HG02678 (cell line): ENCODE data around the gene TP73.

Experiments used
- ATAC-seq: cut with Tn5 transposase; IDR thresholded peaks from one replicate; pipeline ENCODE4 v1.9.1; 2021; ENCODE audit warnings: mild to moderate bottlenecking, moderate library complexity; ENCODE audit not compliant: unreplicated experiment

The TP73 gene

DNA sequence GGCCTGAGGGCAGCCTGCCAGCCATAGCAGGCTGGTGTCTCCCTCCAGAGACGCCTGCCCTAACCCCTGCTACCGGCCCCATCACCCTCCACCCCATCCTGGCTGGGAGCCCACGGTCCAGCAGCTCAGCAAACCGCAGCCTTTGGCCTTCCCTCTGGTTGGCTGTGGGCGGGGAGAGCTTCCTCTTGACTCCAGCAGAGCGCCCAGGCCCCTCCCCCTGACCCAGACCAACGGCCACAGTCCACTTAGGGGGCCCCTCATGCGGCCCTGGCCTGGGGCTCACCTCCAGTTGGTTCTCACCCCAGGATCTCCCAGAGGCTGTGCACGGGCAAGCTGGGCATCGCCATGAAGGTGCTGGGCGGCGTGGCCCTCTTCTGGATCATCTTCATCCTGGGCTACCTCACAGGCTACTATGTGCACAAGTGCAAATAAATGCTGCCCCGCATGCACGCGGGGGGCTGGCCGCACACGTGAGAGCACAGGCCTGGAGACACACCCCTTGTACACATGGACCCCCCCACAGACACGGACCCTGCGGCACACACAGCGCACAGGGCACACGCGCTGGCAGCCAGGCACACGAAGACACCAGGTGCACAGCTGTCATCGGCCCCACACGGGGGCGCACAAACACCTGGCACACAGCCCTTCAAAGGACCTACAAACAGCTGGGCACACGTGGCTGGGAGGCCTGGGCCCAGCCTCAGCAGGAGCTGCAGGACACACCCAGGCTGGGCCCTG, 123.3 kb downstream of the TP73 start:
- ATAC-seq = no peak

DNA sequence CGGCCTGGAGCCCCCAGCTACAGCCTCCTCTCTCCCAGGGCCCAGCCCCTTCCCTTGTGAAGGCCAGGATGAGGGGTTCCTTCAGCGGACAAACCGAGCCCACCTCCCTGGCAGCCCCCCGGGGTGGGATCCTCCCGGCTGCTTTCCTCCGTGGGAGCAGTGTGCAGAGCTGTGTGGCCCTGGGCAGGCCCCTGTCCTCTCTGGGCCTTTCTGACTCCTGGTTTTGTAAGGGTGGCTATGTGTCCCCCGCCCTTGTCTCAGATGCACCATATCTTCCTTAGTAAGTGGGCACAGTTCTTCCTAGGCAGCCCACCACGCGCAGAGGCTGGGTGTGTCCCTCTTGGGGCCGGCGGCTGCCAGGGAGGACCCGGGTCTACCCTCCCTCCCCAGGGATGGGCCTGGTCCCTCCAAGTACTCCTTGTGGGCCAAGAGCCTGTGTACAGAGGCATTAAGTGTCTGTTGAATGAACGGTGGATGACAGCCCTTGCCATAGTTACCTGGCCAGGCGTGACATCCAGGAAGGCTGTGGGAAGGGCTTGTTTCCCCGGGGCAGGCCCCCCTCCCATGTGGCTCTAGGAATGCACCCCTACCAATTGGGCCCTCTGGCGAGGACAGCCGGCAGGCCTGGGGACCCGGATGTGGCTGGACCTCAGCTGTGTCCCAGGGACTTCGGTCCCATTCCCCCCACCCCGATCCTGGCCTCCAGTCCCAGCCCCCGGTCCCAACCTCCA, 124.1 kb downstream of the TP73 start:
- ATAC-seq = no peak

DNA sequence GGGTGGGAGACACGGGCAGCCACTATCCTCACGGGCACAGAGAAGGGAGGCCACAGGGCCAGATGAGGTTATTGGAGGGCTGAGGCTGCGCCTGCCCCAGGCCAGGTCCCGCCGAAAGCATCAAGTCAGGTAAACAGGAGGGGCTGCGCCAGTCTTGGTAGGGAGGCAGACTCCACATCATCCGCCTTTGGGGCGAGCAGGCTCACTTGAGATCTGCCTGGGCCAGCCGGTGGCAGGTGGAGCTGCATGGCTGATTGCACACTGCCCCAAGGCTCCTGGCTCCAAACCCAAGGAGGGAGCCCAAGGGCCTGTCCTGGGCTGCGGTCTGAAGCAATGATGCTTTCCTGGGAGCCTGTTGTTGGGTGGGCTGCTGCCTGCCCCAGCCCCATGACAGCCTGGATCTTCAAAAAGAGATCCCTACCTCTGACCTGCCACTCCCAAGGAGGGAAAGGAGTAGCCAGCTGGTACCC, 124.8 kb downstream of the TP73 start:
- no peak for ATAC-seq

DNA sequence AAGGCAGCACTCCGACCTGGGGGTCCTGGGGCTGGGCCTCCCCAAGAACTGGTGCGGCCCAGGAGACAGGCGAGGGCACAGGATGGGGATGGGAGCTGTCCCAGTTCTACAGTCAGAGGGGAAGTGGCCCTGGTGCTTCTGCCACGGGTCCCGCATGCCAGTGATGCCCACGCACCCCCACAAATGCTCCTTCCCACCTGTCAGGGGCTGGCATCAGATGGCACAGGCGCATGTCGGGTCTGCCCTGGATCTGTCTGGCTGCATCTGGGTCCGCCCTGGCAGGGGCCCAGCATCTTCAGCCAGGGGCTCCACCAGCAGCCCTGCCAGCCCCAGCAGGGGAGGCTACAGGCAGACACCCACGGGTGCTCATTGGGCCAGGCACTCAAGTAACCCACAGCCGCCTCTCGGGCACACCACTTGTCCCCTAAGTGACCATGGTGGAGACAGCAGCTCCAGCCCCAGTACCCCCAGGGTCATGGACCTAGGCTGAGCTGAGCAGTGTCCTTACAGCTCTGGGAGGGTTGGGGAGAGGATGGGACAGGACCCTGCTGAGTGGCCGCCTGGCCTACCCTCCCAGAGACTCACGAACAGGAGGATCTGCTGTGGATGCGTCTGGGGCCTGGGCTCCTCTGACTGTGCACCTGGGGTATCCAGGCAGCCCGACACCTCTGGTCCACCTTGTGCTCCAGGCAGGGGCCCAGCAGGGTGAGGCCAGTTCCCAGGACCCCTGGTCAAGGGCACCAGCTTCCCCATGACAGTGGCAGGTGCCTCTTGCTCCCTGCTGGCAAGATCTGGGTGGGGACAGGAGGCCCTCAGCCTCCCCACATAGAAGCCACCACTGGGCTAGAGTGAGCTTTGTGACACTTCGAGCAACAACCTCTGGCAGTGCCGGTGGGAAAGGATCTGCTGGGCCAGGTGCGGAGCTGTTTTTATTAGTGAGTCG, 125.6 kb downstream of the TP73 start:
- ATAC-seq = no peak

DNA sequence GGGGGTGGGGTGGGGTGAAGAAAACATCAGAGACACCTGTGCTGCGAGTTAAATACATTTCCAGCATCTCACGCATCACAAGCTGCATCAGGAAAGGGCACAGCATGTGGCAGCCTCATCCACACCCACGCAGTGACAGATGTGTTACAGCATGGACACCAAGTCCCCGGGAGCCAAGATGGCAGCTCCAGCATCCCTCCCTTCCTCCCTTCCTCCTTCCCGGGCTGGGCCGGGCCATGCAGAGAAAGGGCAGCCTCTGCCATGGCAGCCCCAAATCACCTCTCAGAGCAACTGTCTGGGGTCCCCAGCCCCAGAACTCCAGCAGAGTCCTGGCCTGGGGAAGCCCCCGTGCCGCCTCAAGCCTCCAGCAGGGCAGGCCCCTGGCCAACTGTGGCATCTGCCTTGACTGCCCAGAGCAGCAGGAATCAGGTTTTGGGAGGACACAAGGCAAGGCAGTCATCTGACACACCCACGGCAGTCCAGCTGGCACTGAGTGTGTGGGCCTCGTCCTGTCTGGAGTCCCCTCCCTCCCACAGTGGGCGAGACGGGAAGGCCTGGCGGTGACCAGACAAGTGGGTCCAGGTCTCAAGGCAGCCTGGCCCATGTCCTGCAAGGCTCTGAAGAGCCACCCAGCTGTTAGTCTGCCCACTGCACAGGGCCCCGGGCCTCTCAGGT, 126.4 kb downstream of the TP73 start:
- ATAC-seq = no peak

DNA sequence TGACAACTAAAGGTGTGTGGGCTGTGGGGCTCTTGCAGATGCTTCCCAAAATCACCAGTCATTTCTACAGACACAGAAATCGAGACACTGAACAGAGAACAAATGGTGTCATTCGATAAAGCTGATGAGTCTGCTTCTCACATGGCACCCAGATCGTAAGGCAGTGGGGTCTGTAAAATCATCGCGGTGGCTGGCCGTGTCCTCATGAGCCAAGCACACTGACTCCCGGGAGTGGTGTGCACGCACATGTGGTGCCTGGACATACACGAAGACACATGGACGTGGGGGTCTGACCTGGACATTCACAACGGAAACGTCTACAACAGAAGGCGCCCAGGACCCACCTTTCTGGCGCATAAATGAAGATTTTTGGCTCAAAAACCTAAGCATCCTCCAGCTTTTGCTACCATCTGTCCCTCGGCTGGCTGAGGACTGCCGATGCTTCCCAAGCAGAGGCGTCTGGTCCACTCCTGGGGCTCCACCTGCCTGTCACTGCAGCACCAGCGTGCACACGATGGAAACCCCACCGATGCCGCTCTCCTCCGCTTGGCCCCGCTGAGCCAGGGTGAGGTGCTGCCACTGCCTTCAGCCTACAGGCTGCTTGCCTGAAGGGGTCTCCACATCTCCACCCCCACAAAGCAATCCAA, 127.1 kb downstream of the TP73 start:
- no peak for ATAC-seq

DNA sequence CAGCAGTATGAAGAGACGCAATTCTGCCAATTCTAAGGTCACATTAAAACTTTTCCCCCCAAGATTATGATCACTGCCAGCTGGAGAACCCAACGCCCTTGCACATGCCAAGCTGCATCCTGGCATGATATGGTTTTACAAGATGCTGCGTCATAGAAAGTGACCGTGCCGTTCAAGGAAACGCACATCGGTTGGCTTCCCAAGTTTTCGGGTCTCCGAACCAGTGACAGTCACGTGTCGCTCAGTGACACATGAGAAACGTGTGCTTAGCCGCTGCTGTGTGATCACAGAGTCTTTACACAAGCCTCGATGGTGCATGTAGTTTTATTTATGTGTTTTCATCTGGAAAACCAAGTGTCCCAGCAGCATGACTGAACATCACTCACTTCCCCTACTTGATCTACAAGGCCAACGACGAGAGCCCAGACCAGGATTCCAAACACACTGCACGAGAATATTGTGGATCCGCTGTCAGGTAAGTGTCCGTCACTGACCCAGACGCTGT, 127.6 kb downstream of the TP73 start:
- no peak for ATAC-seq

DNA sequence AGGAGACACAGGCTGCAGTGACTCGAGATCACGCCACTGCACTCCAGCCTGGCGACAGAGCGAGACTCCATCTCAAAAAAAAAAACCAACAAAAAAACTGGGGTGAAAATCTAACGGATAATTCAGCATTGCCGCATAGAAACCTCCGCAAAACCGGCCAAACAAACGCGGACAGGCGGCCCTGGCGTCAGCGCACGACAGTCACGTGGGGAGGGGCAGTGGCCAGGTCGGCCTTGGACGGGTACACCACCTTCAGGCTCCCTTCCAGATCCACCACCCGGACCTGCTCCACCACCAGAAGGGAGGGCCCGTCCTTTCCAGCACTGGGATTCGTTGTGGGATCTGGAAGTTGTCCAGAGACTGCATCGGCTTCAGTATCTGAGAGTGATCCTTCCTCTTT, 128.6 kb downstream of the TP73 start:
- ATAC-seq = no peak

DNA sequence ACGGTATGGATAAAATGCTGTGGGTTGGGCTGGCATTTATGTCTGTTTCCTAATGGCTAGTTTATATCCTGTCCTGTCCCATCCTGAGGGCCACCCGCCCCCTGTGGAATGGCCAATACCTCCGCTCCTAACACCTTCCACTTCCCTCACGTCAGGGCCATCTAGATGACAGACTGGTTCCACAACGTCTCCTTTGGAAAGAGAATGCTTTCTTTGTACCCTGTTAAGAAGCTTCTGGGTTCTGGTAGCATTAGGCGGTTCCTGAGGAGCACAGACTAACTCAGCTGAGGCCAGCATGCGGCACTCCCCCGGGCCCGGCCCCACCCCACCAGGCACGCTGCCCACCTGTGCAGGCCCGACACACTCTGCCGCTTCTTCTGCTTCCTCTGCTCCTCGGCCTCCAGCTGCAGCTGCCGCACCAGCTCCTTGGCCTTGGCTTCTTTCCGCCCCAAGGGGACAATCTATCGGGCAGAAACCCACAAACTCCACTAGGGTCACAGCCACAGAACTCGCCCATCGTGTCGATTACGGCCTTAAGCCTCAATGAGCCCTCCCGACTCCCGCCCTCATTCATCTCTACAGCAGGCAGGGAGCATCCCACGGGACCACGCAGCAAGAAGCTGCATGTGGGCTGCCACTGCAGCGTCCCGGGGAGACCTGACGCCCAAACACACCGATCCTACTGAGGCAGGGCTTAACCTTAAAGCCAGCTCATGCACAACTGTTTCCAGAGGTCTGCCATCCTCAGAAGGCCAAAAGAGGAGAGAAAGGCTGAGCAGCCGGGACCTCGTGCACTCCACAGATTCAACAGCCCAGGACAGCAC, 131.5 kb downstream of the TP73 start:
- no peak for ATAC-seq

DNA sequence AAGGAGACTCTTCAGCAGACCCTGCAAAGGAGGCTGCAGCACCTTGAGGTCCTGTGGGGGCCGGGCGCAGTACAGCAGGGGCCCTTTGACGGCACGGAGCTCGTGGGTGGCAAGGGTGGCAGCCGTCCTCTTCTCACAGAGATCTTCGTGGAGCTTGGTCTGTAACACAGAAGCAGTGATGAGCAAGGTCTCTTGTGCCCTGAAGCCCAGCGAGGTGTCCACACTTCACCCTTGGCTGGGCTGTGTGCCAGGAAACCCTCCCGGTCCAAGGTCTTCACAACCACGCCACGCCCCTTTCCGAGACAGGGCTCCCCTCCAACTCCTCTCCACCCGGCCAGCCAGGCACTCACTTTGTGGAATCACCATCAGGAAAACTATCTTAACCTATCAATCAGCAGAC, 132.7 kb downstream of the TP73 start:
- ATAC-seq = no peak

DNA sequence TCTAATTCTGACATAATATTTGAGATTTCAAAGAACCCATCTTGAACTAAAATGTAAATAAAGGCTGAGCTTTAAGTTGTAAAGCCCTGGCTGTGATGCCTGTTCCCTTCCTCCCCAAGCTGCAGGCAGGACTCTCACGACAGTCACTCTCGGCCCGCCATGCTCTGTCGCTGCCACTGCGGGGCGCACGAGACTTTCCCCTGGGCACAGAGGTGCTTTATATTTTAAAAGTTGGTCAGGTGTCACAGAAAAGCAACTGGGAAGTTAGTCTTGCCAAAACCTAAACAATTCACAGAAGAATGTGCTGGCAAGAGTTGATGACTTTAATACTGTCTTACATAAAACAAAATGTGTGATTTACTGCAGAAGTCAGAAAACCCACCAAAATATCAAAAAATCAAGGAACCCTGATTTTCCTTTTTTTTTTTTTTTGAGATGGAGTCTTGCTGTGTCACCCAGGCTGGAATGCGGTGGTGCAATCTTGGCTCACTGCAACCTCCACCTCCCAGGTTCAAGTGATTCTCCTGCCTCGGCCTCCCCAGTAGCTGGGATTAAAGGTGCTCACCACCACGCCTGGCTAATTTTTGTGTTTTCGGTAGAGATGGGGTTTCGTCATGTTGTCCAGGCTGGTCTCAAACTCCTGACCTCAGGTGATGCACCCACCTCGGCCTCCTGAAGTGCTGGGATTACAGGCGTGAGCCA, 133.3 kb downstream of the TP73 start:
- no peak for ATAC-seq
